Neural cell (in vitro differentiated cells): ENCODE data around the gene JADE2. TPM values are rescaled to one million over a fixed set of nuclear protein-coding genes. Genes with fewer than 3 reads are reported as not detected.

Source experiments
- H2AFZ ChIP-seq: fragments of 200-600, 300-800 bp; sonication (generic), shearing (Covaris generic); 2 replicates; pipeline ENCODE4 v1.6.0; 2014; ENCODE audit warnings: low read depth, mild to moderate bottlenecking, antibody characterized with exemption, low read length, moderate library complexity
- H3F3A ChIP-seq: fragments of 200-600 bp; shearing (Covaris generic); 2 replicates; pipeline ENCODE4 v1.6.1; 2016; ENCODE audit warnings: mild to moderate bottlenecking, moderate library complexity, mixed read lengths, antibody characterized with exemption, low read length; ENCODE audit not compliant: insufficient read depth, poor library complexity, severe bottlenecking
- H3K27ac ChIP-seq: fragments of 200-600, 300-800 bp; sonication (generic), shearing (Covaris generic); 2 replicates; pipeline ENCODE4 v1.5.1; 2014; ENCODE audit warnings: mild to moderate bottlenecking, low read length, moderate library complexity
- H3K27me3 ChIP-seq: fragments of 300-800, 200-600 bp; sonication (generic), shearing (Covaris generic); 2 replicates; pipeline ENCODE4 v1.6.0; 2014; ENCODE audit warnings: mild to moderate bottlenecking, low read depth, low read length, moderate library complexity; ENCODE audit not compliant: insufficient read depth
- H3K36me3 ChIP-seq: fragments of 300-800, 200-600 bp; sonication (generic), shearing (Covaris generic); 2 replicates; pipeline ENCODE4 v1.5.1; 2014; ENCODE audit warnings: mild to moderate bottlenecking, antibody characterized with exemption, low read length, moderate library complexity; ENCODE audit not compliant: insufficient read depth
- H3K4me2 ChIP-seq: fragments of 300-800, 200-600 bp; sonication (generic), shearing (Covaris generic); 2 replicates; pipeline ENCODE4 v1.6.0; 2014; ENCODE audit warnings: mild to moderate bottlenecking, low read length
- H3K4me3 ChIP-seq: fragments of 300-800, 200-600 bp; sonication (generic), shearing (Covaris generic); 2 replicates; pipeline ENCODE4 v1.5.1; 2014; ENCODE audit warnings: mild to moderate bottlenecking, low read length, moderate library complexity
- H3K79me2 ChIP-seq: fragments of 200-600 bp; shearing (Covaris generic); replicated peaks from 2 replicates; pipeline ENCODE4 v1.6.0; 2014; ENCODE audit warnings: mild to moderate bottlenecking, low read length, moderate library complexity; ENCODE audit not compliant: insufficient read depth
- H3K9ac ChIP-seq: fragments of 300-800, 200-600 bp; sonication (generic), shearing (Covaris generic); 2 replicates; pipeline ENCODE4 v1.6.1; 2016; ENCODE audit warnings: mild to moderate bottlenecking, low read length, mixed read lengths
- H3K9me2 ChIP-seq: fragments of 200-600 bp; shearing (Covaris generic); 2 replicates; pipeline ENCODE4 v1.6.1; 2016; ENCODE audit warnings: mild to moderate bottlenecking, low read length, mixed read lengths; ENCODE audit not compliant: insufficient read depth
- H3K9me3 ChIP-seq: fragments of 200-600, 300-800 bp; sonication (generic), shearing (Covaris generic); 2 replicates; pipeline ENCODE4 v1.6.1; 2016; ENCODE audit warnings: mild to moderate bottlenecking, mixed run types, low read length, moderate library complexity, mixed read lengths
- H4K20me1 ChIP-seq: fragments of 200-600 bp; shearing (Covaris generic); 2 replicates; pipeline ENCODE4 v1.6.1; 2016; ENCODE audit warnings: mild to moderate bottlenecking, mixed run types; ENCODE audit not compliant: insufficient read depth
- CTCF ChIP-seq: fragments of 450-650 bp; IDR thresholded peaks from 2 replicates; pipeline ENCODE4 v1.5.1; 2014; ENCODE audit warnings: antibody characterized with exemption, mild to moderate bottlenecking, moderate library complexity; ENCODE audit not compliant: poor library complexity, severe bottlenecking
- EP300 ChIP-seq: fragments of 450-650 bp; conservative IDR thresholded peaks from 2 replicates; pipeline ENCODE4 v1.6.1; 2014; ENCODE audit warnings: antibody characterized with exemption, mild to moderate bottlenecking, moderate library complexity; ENCODE audit not compliant: poor library complexity, severe bottlenecking
- EZH2 ChIP-seq: fragments of 200-600, 300-800 bp; shearing (Covaris generic), sonication (generic); IDR thresholded peaks from 2 replicates; pipeline ENCODE4 v1.6.1; 2014; ENCODE audit warnings: antibody characterized with exemption, low read length, borderline replicate concordance, mild to moderate bottlenecking; ENCODE audit not compliant: insufficient read depth, poor library complexity, severe bottlenecking
- MXI1 ChIP-seq: fragments of 450-650 bp; conservative IDR thresholded peaks from 2 replicates; pipeline ENCODE4 v1.6.1; 2014; ENCODE audit warnings: antibody characterized with exemption, mild to moderate bottlenecking; ENCODE audit not compliant: poor library complexity, severe bottlenecking
- POLR2AphosphoS5 ChIP-seq: IDR thresholded peaks from 2 replicates; pipeline ENCODE4 v1.6.1; 2012
- RAD21 ChIP-seq: fragments of 450-650 bp; conservative IDR thresholded peaks from 2 replicates; pipeline ENCODE4 v1.6.1; 2014; ENCODE audit warnings: antibody characterized with exemption, mild to moderate bottlenecking, moderate library complexity
- REST ChIP-seq: IDR thresholded peaks from 2 replicates; pipeline ENCODE4 v1.6.1; 2012; ENCODE audit warnings: borderline replicate concordance
- SMC3 ChIP-seq: fragments of 450-650 bp; conservative IDR thresholded peaks from 2 replicates; pipeline ENCODE4 v1.6.1; 2014; ENCODE audit warnings: antibody characterized with exemption, mild to moderate bottlenecking, moderate library complexity; ENCODE audit not compliant: poor library complexity
- TAF1 ChIP-seq: IDR thresholded peaks from 2 replicates; pipeline ENCODE4 v1.6.1; 2012; ENCODE audit warnings: low read depth
- polyA plus RNA-seq: library from polyadenylated mRNA; depleted of rRNA; stranded (reverse); fragments of >200 nt; gene quantifications from 2 replicates; pipeline ENCODE4 v1.2.3, GENCODE V29; 2014

Gene JADE2
- polyA plus RNA-seq, 1 donor from 2014 or later, result 1.9 TPM

GRCh38 chr5:134579284-134579771, 53.9 kb downstream of the JADE2 start:
- H3K27me3 ChIP-seq, result no peaks in the 10 kb centered on the region
- H3K79me2 ChIP-seq, result no peaks in the 10 kb centered on the region
- no peak overlapping the region for H3K27ac ChIP-seq
- no peak overlapping the region for H2AFZ ChIP-seq
- H3F3A ChIP-seq, result no peaks in the 10 kb centered on the region
- no peaks in the 10 kb centered on the region for H3K9me3 ChIP-seq
- no peaks in the 10 kb centered on the region for H3K36me3 ChIP-seq
- H3K9ac ChIP-seq, result no peak overlapping the region
- H4K20me1 ChIP-seq, result no peaks in the 10 kb centered on the region
- H3K4me3 ChIP-seq, result no peak overlapping the region
- H3K4me2 ChIP-seq, result no peak overlapping the region
- no peaks in the 10 kb centered on the region for H3K9me2 ChIP-seq
- no peak for TF ChIP-seq CTCF
- TF ChIP-seq POLR2AphosphoS5, result no peak
- TF ChIP-seq REST, result no peak
- no peak for TF ChIP-seq SMC3
- TF ChIP-seq EP300, result no peak
- no peak for TF ChIP-seq TAF1
- no peak for TF ChIP-seq MXI1
- no peak for TF ChIP-seq RAD21
- TF ChIP-seq EZH2, result no peak

- H3K4me3 ChIP-seq, result no peak overlapping the region
- no peaks in the 10 kb centered on the region for H3K9me2 ChIP-seq
- H3F3A ChIP-seq, result no peaks in the 10 kb centered on the region
- no peak overlapping the region for H3K9ac ChIP-seq
- no peak overlapping the region for H2AFZ ChIP-seq
- H3K27me3 ChIP-seq, result no peaks in the 10 kb centered on the region
- no peaks in the 10 kb centered on the region for H3K79me2 ChIP-seq
- no peaks in the 10 kb centered on the region for H3K9me3 ChIP-seq
- H3K27ac ChIP-seq, result no peak overlapping the region
- no peaks in the 10 kb centered on the region for H4K20me1 ChIP-seq
- no peaks in the 10 kb centered on the region for H3K36me3 ChIP-seq
- TF ChIP-seq EZH2, result no peak
- TF ChIP-seq EP300, result no peak
- H3K4me2 ChIP-seq, result no peak overlapping the region
Observed at GRCh38 chr5:134580001-134580460, 54.6 kb downstream of the JADE2 start.
